Activated T-helper 2 cell treated with anti-CD3 and anti-CD28 coated beads, Interferon-gamma antibody, Interleukin-2, Interleukin-4, amounts not matched to agents 10 μg/mL and 5 μg/mL and 100 μg/mL, durations not matched to agents 14 hours and 24 hours and 36 hours (primary cell): Measurements from ENCODE around the gene FER. TPM values are rescaled to one million over a fixed set of nuclear protein-coding genes. Genes with fewer than 3 reads are reported as not detected.
"Not testable (repeated sequence)": the region's sequence is repeated elsewhere in the genome, so short reads cannot be mapped to it uniquely, and the experiment has no call there.

Source experiments
- DNase-seq: peaks from one replicate; pipeline ENCODE4 v3.0.0; 2021; ENCODE audit warnings: low spot score
- H3K27ac Mint-ChIP-seq: one replicate; pipeline ENCODE4 v1.8.0; 2021; ENCODE audit warnings: mixed read lengths
- H3K27me3 Mint-ChIP-seq: one replicate; pipeline ENCODE4 v1.8.0; 2021; ENCODE audit warnings: low read depth, mixed read lengths
- H3K36me3 Mint-ChIP-seq: one replicate; pipeline ENCODE4 v1.8.0; 2021; ENCODE audit warnings: low read depth, mixed read lengths
- H3K4me1 Mint-ChIP-seq: one replicate; pipeline ENCODE4 v1.8.0; 2021; ENCODE audit warnings: low read depth, mixed read lengths
- H3K4me3 Mint-ChIP-seq: one replicate; pipeline ENCODE4 v1.8.0; 2021; ENCODE audit warnings: low read depth, mild to moderate bottlenecking, moderate library complexity, mixed read lengths
- H3K9me3 Mint-ChIP-seq: one replicate; pipeline ENCODE4 v1.8.0; 2021; ENCODE audit warnings: mixed read lengths
- intact Hi-C: fragments of 100-400 bp; cut with micrococcal nuclease; formaldehyde crosslinking; loops from one replicate; pipeline ENCODE4 v1.15.1; 2023
- total RNA-seq: library from RNA; stranded (reverse); gene quantifications from 2 replicates; pipeline ENCODE4 v1.2.3, GENCODE V29; 2022

The FER gene
- total RNA-seq, 1 donor from 2014 or later: 7.0 TPM

DNA sequence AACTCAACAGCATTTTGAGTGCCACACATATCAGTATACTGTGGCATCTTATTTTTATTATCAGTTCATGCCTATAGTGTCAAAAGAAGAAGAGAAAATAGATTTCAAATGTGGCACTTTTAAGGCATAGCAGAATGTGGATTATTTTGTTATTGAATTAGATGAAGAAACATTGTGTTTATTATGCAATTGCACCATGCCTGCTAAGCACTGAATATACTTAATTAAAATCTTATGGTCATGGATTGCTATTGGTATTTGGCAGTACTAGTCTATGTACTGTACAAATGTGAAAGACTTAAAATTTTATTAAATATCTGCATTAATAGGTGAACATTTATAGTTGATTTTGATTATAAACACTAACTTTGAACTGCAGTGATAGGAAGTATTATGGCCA is 128.8 kb downstream of the FER start:
- Mint-ChIP-seq H3K9me3 (no peaks in the 10 kb centered on the region), H3K4me3 (no peak overlapping the region), H3K27me3 (no peaks in the 10 kb centered on the region), H3K4me1 (no peaks in the 10 kb centered on the region), H3K27ac (no peak overlapping the region), H3K36me3 (no peaks in the 10 kb centered on the region)
- DNase-seq: no peak
- intact Hi-C loops: no loop called here

DNA sequence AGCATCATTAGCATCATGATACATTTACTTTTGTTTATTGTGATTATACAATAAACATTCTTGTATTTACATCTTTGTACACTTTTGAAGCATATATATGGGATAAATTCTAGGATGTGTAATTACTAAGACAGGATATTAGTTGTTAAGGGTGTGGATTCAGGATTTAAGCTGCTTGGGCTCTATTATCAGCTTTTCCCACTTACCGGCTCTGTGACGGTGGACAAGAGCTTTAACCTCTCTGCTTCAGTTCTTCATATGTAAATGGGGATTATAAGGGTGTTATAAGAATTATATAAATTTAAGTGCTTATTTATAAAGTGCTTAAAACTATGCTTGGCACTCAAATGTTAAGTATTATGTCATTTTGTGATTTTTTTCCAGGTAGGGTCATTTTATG is 131.1 kb downstream of the FER start:
- H3K4me1 Mint-ChIP-seq: no peaks in the 10 kb centered on the region

DNA sequence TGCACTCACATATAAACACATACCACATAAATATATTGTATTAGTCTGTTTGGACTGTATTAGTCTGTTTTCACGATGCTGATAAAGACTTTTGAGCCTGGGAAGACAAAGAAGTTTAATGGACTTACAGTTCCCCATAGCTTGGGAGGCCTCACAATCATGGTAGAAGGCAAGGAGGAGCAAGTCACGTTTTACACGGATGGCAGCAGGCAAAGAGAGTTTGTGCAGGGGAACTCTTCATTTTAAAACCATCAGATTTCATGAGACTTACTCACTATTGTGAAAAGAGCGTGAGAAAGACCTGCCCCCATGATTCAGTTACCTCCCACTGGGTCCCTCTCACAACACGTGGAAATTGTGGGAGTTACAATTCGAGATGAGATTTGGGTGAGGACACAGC is 133.4 kb downstream of the FER start:
- intact Hi-C loops: no loop called here

More for the DNA sequence above, 131.1 kb downstream of the FER start:
- no peaks in the 10 kb centered on the region for H3K36me3 Mint-ChIP-seq
- H3K9me3 Mint-ChIP-seq: no peaks in the 10 kb centered on the region
- no peak for DNase-seq
- no peaks in the 10 kb centered on the region for H3K27me3 Mint-ChIP-seq
- no peak overlapping the region for H3K4me3 Mint-ChIP-seq
- no peak overlapping the region for H3K27ac Mint-ChIP-seq
- intact Hi-C loops: no loop called here

DNA sequence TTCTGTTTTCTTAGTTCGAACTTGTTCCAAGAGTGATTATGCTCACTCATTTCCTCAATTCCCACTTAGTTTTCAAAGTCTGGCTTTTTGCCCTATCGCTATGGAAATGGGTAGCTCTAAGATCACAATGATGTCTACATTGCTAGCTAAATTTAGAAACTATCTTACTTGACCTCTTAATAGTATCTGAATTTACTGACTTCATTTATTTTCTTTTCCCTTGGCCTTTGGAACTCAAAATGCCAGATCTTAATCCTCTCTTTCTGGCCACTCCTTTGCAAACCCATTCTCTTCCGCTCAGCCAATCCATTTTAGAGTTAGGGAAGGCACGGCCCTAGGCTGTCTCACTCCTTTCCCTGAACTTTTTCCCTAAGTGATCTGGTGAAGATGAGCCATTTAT is 137.0 kb downstream of the FER start:
- no peak for DNase-seq
- Mint-ChIP-seq H3K4me1 (no peaks in the 10 kb centered on the region), H3K9me3 (no peaks in the 10 kb centered on the region), H3K4me3 (no peak overlapping the region), H3K27ac (no peak overlapping the region), H3K36me3 (no peaks in the 10 kb centered on the region), H3K27me3 (no peaks in the 10 kb centered on the region)
- intact Hi-C loops: no loop called here

More for the DNA sequence above, 133.4 kb downstream of the FER start:
- Mint-ChIP-seq H3K27ac (no peak overlapping the region), H3K36me3 (no peaks in the 10 kb centered on the region), H3K27me3 (no peaks in the 10 kb centered on the region), H3K4me3 (no peak overlapping the region), H3K9me3 (no peaks in the 10 kb centered on the region), H3K4me1 (no peaks in the 10 kb centered on the region)
- no peak for DNase-seq

DNA sequence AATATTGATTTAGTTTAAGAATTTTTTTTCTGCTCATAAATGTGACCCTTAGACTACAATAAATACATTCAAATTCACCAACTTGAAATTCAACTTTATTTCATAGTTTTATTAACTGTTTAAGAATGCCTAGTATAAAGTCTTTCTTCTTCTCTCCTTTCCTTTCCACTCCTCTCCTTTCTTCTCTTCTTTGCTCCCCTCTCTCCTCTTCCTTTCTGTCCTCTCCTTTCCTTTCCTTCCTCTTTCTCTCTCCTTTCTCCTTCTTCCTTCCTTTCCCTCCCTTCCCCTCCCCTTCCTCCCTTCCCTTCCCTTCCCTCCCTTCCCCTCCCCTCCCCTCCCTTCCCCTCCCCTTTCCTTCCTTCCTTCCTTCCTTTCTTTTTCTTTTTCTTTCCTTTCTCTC is 150.6 kb downstream of the FER start:
- no peak for DNase-seq
- intact Hi-C loops: no loop called here
- H3K27me3 Mint-ChIP-seq: no peaks in the 10 kb centered on the region
- H3K4me1 Mint-ChIP-seq: no peaks in the 10 kb centered on the region
- no peak overlapping the region for H3K27ac Mint-ChIP-seq
- no peaks in the 10 kb centered on the region for H3K36me3 Mint-ChIP-seq
- no peak overlapping the region for H3K4me3 Mint-ChIP-seq
- H3K9me3 Mint-ChIP-seq: no peaks in the 10 kb centered on the region

DNA sequence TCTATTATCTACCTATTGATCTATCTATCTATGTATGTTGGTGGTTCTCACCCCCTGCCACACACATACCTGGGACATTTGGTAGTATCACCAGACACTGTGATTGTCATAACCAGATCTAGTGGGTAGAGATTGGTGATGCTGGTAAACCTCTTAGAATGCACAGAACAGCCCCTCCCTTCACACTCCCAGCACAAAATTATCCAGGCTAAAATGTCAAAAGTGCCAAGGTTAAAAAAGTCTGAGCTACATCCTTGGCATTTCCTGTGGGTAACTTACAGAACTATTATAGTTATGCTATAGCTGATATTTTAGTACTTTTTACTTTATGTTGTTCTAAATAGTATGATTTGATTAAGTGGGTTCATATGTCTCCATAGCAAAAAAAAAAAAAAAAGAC is 151.0 kb downstream of the FER start:
- Mint-ChIP-seq H3K4me1 (no peaks in the 10 kb centered on the region), H3K27ac (no peak overlapping the region), H3K4me3 (no peak overlapping the region), H3K27me3 (no peaks in the 10 kb centered on the region), H3K36me3 (no peaks in the 10 kb centered on the region), H3K9me3 (no peaks in the 10 kb centered on the region)
- no peak for DNase-seq
- intact Hi-C loops: no loop called here

DNA sequence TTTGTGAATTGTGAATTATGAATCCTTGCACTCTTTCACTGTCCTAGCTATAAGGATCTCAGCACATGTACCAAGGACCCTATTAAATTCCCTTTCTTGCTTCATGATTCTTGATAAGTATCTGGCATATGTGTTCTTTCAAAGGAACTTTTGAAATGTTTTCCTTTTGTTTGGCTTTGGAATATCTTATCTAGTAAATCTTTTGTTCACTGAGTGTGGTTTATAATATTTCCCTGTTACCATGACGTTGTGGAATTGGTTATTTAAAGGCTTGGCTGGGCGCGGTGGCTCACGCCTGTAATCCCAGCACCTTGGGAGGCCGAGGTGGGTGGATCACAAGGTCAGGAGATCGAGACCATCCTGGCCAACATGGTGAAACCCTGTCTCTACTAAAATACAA is 151.5 kb downstream of the FER start:
- H3K4me3 Mint-ChIP-seq, H3K36me3 Mint-ChIP-seq, H3K9me3 Mint-ChIP-seq, DNase-seq, H3K27me3 Mint-ChIP-seq, H3K4me1 Mint-ChIP-seq, H3K27ac Mint-ChIP-seq, intact Hi-C loops: not testable (repeated sequence)

DNA sequence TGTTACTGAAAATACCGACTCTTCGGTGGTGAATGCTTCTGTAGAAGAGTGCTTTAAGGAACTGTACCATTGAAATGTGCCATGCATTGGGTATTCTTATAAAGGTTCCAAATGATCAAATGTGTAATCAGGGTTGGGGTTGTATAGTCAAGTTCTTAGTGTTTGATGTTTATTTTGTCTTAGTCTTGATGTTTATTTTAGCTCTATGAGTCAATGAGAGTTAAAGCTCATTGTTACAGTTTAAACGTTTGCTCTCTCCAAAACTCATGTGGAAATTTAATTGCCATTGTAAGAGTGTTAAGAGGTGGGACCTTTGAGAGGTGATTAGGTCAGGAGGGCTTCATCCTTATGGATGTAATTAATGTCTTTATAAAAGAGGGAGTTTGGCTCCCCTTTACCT is 153.0 kb downstream of the FER start:
- no peak overlapping the region for H3K27ac Mint-ChIP-seq
- H3K27me3 Mint-ChIP-seq: no peaks in the 10 kb centered on the region
- no peaks in the 10 kb centered on the region for H3K4me1 Mint-ChIP-seq
- H3K9me3 Mint-ChIP-seq: no peaks in the 10 kb centered on the region
- no peaks in the 10 kb centered on the region for H3K36me3 Mint-ChIP-seq
- no peak overlapping the region for H3K4me3 Mint-ChIP-seq
- DNase-seq: no peak
- intact Hi-C loops: no loop called here

DNA sequence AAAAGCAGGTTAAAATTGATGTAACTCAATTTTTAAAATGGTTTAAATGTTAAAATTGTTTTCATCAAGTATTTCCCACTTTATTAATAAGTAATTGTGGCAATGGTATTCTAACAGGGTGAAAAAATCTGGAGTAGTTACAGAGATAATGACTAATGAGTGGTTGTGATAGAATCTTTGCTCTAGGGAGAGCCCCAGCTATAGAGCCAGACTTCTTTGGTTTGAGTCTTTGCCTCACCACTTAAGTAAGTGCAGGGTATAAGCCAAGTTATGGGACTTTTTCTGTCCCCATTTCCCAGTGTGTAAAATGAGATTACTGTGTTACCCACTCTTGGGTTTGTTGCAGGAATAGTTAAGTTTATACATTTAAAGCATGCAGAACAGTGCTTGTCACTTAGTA is 158.1 kb downstream of the FER start:
- H3K36me3 Mint-ChIP-seq: no peaks in the 10 kb centered on the region
- H3K4me1 Mint-ChIP-seq: no peaks in the 10 kb centered on the region
- intact Hi-C loops: no loop called here
- H3K9me3 Mint-ChIP-seq: no peaks in the 10 kb centered on the region
- H3K27me3 Mint-ChIP-seq: no peaks in the 10 kb centered on the region
- no peak for DNase-seq
- H3K27ac Mint-ChIP-seq: no peak overlapping the region
- no peak overlapping the region for H3K4me3 Mint-ChIP-seq

DNA sequence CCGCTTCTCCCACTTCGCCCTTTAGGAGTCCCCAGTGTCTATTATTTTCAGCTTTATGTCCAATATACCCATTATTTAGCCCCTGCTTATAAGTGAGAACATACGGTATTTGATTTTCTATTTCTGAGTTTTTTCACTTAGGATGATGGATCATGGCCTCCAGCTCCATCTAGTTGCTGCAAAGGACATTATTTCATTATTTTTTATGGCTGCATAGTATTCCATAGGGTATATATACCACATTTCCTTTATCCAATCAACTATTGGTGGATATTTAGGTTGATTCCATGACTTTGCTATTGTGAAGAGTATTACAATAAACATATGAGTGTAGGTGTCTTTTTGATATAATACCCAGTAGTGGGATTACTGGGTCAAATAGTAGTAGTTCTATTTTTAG is 162.9 kb downstream of the FER start:
- no peak overlapping the region for H3K4me3 Mint-ChIP-seq
- no peaks in the 10 kb centered on the region for H3K36me3 Mint-ChIP-seq
- no peaks in the 10 kb centered on the region for H3K27me3 Mint-ChIP-seq
- no peaks in the 10 kb centered on the region for H3K4me1 Mint-ChIP-seq
- H3K9me3 Mint-ChIP-seq: no peaks in the 10 kb centered on the region
- DNase-seq: no peak
- intact Hi-C loops: no loop called here
- H3K27ac Mint-ChIP-seq: no peak overlapping the region

DNA sequence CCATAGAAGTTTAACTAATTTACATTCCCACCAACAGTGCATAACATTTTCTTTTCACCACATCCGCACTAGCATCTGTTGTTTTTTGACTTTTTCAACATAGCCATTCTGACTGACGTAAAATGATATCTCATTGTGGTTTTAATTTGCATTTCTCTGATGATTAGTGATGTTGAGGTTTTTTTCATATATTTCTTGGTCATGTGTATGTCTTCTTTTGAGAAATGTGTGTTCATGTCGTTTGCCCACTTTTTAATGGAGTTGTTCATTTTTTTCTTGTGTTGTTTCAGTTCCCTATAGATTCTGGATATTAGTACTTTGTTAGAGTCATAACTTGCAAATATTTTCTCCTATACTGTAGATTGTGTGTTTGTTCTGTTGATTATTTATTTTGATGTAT is 163.4 kb downstream of the FER start:
- Mint-ChIP-seq H3K27ac (no peak overlapping the region), H3K4me3 (no peak overlapping the region), H3K4me1 (no peaks in the 10 kb centered on the region), H3K36me3 (no peaks in the 10 kb centered on the region), H3K27me3 (no peaks in the 10 kb centered on the region), H3K9me3 (no peaks in the 10 kb centered on the region)
- intact Hi-C loops: no loop called here
- no peak for DNase-seq

DNA sequence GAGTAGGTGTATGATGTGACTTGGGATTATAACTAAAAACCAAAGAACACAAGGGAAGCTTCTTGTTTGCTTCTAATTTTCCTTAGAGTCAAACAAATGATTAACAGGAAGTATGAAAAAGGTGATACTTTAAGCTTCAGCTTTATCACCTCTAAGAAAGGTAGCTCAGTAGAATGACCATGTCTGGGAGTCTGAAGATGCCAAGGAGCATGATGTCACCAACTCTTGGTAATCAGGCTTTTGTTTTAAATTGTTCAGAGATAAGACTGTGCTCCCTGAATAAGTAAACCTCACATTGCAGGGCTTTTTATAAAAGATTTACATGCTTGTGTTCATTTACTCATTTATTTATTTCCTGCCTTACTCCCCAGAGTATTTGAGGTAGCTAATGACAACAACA is 169.9 kb downstream of the FER start:
- intact Hi-C loops: no loop called here
- DNase-seq: no peak
- Mint-ChIP-seq H3K4me3 (no peak overlapping the region), H3K27ac (no peak overlapping the region), H3K36me3 (no peaks in the 10 kb centered on the region), H3K9me3 (no peaks in the 10 kb centered on the region), H3K27me3 (no peaks in the 10 kb centered on the region), H3K4me1 (no peaks in the 10 kb centered on the region)

DNA sequence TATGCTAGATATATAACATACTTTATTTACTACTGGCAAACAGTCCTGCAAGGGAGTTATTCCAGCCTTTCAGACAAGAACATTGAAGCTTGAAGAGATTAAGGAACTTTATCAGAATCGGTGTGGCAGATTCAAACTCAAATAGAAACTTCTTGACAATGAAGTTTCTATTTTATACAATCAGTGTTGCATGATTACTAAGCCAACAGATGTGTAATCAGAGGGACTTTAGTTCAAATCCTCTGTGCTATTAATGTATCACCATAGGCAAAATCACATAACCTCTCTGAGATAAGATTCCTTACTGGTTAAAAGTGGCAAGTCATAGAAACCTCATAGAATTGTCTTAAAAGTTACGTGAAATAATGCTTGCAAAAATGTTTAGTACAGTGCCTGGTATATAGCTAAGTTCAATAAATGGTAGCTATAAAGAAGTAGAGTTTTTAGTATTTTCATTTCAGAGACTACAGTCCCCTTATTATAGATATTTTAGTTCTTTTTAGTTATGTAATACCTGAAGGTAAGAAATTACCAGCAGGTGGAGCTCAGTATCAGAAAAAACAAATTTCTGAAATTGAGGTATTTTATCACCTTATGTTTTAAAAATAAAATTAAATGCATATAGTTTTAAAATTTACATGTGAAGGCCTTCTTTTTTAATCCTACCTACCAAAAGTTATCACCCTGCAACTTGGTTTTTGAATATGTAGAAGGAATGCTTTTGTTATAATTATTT is 172.1 kb downstream of the FER start:
- intact Hi-C loops: no loop called here
- H3K9me3 Mint-ChIP-seq: no peaks in the 10 kb centered on the region
- H3K4me3 Mint-ChIP-seq: no peak overlapping the region

DNA sequence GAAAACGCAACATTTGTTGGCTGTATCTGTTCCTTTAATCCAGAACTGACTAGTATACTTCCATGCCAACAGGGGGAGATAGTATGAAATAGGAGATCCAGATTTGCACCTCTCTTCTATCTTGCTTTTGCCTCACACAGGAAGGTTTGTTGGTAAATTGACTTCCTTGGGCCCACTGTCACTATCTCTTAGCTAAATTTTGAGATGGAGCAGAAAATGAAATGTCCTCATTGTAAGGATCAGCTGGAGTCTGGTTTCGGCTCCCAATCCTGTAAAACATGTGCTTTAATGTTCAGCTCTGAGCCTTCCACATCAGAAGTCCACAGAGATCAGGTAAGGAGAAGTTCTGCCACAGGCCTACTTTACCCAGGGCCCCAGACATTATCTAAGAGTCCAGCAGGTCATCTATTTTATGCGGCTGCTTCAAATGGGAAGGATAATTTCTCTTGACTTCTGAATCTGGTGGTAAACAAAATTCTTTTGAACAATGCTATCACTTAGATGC is 176.8 kb downstream of the FER start:
- no peak for DNase-seq
- Mint-ChIP-seq H3K4me3 (peak overlapping the region; percentile 33), H3K27ac (no peak overlapping the region), H3K27me3 (no peaks in the 10 kb centered on the region), H3K36me3 (no peaks in the 10 kb centered on the region), H3K4me1 (no peaks in the 10 kb centered on the region), H3K9me3 (no peaks in the 10 kb centered on the region)
- intact Hi-C loops: no loop called here

More for the DNA sequence above, 172.1 kb downstream of the FER start:
- H3K27me3 Mint-ChIP-seq: no peaks in the 10 kb centered on the region
- no peaks in the 10 kb centered on the region for H3K36me3 Mint-ChIP-seq
- no peaks in the 10 kb centered on the region for H3K4me1 Mint-ChIP-seq
- DNase-seq: no peak
- H3K27ac Mint-ChIP-seq: no peak overlapping the region
